Neutrophil (primary cell): ENCODE measurements around the gene FTCD.

Experiments used
- H3K27ac ChIP-seq: fragments of 200-600 bp; sonication (generic); 2 replicates; pipeline ENCODE4 v1.5.1; 2016; ENCODE audit warnings: mild to moderate bottlenecking, moderate library complexity
- H3K27me3 ChIP-seq: fragments of 200-600 bp; sonication (generic); 2 replicates; pipeline ENCODE4 v1.6.0; 2016; ENCODE audit warnings: mild to moderate bottlenecking
- H3K36me3 ChIP-seq: fragments of 200-600 bp; sonication (generic); 2 replicates; pipeline ENCODE4 v1.5.1; 2017
- H3K4me1 ChIP-seq, 2 experiments: fragments of 200-600 bp in 1 of 2; sonication (generic) in 1 of 2; 1 replicate in 1 of 2; 2 replicates in 1 of 2; pipeline versions ENCODE4 v1.5.1 to v1.6.1; 2013 to 2016; ENCODE audit warnings: low read depth in 1 of 2, low read length in 1 of 2, mild to moderate bottlenecking in 1 of 2, moderate library complexity in 1 of 2; ENCODE audit not compliant: control insufficient read depth in 1 of 2, insufficient read depth in 1 of 2
- H3K4me3 ChIP-seq, 2 experiments: fragments of 200-600 bp in 1 of 2; sonication (generic) in 1 of 2; 1 replicate in 1 of 2; 2 replicates in 1 of 2; pipeline ENCODE4 v1.5.1; 2013 to 2016; ENCODE audit warnings: low read depth in 1 of 2, low read length in 1 of 2, mild to moderate bottlenecking in 1 of 2, moderate library complexity in 1 of 2
- H3K9me3 ChIP-seq: fragments of 200-600 bp; sonication (generic); 2 replicates; pipeline ENCODE4 v1.5.1; 2016
- TF ChIP-seq, protein P1 (sequence below): fragments of 200-600 bp; sonication (generic); IDR thresholded peaks from 2 replicates; pipeline ENCODE4 v1.5.1; 2016; ENCODE audit warnings: antibody characterized with exemption

The FTCD gene

GRCh38 chr21:46124926-46125845, 30.2 kb downstream of the FTCD start:
- H3K27ac ChIP-seq, result no peak overlapping the region
- TF ChIP-seq, protein P1, sequence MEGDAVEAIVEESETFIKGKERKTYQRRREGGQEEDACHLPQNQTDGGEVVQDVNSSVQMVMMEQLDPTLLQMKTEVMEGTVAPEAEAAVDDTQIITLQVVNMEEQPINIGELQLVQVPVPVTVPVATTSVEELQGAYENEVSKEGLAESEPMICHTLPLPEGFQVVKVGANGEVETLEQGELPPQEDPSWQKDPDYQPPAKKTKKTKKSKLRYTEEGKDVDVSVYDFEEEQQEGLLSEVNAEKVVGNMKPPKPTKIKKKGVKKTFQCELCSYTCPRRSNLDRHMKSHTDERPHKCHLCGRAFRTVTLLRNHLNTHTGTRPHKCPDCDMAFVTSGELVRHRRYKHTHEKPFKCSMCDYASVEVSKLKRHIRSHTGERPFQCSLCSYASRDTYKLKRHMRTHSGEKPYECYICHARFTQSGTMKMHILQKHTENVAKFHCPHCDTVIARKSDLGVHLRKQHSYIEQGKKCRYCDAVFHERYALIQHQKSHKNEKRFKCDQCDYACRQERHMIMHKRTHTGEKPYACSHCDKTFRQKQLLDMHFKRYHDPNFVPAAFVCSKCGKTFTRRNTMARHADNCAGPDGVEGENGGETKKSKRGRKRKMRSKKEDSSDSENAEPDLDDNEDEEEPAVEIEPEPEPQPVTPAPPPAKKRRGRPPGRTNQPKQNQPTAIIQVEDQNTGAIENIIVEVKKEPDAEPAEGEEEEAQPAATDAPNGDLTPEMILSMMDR, result no peak
- no peaks in the 10 kb centered on the region for H3K4me1 ChIP-seq
- H3K27me3 ChIP-seq, result no peaks in the 10 kb centered on the region
- no peaks in the 10 kb centered on the region for H3K36me3 ChIP-seq
- H3K4me3 ChIP-seq, result no peak overlapping the region
- H3K9me3 ChIP-seq, result no peaks in the 10 kb centered on the region

GRCh38 chr21:46124083-46124925, 31.1 kb downstream of the FTCD start:
- Histone ChIP-seq H3K4me3 (no peak overlapping the region), H3K4me1 (no peaks in the 10 kb centered on the region), H3K9me3 (no peaks in the 10 kb centered on the region), H3K27me3 (no peaks in the 10 kb centered on the region), H3K27ac (no peak overlapping the region), H3K36me3 (no peaks in the 10 kb centered on the region)
- TF ChIP-seq, protein P1, result no peak

DNA sequence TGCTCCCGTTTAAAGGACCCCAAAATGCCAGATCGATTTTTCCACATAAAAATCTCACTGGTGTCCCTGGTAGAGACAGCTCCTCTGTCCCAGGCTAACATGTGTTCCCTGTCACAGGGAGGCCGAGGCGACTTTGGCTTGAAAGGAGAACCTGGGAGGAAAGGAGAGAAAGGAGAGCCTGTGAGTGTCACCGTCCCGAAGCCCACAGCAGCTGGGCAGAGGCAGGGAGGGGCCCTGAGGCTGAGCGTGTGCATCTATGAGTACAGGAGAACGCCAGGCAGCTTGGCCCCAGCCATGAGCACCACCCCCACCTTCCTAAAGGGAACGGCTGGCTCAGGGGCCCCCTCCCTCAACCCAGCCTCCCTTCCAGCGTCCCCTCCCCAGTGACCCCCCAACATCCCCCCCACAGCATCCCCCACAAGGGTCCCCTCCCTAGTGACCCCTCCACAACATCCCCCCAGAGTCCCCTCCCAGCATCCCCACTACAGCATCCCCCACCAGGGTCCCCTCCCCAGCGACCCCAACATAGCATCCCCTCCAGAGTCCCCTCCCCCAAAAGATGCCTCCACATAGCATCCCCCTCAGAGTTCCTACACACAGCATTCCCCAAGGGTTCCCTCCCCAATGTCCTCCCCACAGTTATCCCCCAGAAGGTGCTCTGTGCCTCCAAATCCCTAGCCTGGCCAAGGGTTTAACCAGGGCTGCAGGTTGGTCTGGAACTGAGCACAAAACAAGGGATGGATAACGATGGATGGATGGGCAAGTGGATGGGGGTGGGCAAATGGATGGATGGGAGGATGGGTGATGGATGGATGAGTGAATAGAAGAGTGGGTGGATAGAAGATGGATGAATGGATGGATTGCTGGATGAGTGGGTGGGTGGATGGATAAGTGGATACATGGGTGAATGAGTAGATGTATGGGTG, 32.4 kb downstream of the FTCD start:
- no peaks in the 10 kb centered on the region for H3K4me1 ChIP-seq
- no peak overlapping the region for H3K4me3 ChIP-seq
- H3K36me3 ChIP-seq, result no peaks in the 10 kb centered on the region
- no peaks in the 10 kb centered on the region for H3K27me3 ChIP-seq
- TF ChIP-seq, protein P1, result no peak
- H3K9me3 ChIP-seq, result no peaks in the 10 kb centered on the region
- no peak overlapping the region for H3K27ac ChIP-seq

DNA sequence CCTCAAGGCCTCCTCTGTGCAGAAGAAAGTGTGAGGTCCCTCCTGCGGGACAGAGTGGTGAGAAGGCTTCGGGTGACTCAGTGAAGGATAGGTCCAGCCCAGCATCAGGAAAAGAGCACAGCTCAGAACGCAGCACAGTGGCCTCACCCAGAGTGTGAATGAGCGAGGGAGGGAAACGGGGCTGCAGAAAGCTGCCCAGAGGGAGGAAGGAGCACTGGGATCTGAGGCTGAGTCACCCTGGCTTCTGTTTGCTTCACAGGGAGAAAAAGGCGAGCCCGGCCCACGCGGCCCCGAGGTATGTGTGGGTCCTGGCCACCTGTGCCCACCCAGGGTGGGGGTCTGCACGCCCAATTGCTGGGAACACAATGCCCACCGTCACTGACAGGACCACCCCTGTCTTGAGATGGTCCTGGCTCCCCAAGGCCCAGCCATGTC, 33.1 kb downstream of the FTCD start:
- no peaks in the 10 kb centered on the region for H3K4me1 ChIP-seq
- H3K9me3 ChIP-seq, result no peaks in the 10 kb centered on the region
- no peaks in the 10 kb centered on the region for H3K27me3 ChIP-seq
- TF ChIP-seq, protein P1, result no peak
- H3K4me3 ChIP-seq, result no peak overlapping the region
- H3K36me3 ChIP-seq, result no peaks in the 10 kb centered on the region
- H3K27ac ChIP-seq, result no peak overlapping the region
